Muscle of leg (tissue), 11 donors: ENCODE measurements around the gene ANP32A. TPM values are rescaled to one million over a fixed set of nuclear protein-coding genes. Genes with fewer than 3 reads are reported as not detected.
A peak's percentile ranks its signal among the peaks of the same experiment; 100 is the strongest.

Experiments
- DNase-seq: peaks from one replicate; pipeline ENCODE4 v3.0.0; 2013
- H3K27ac ChIP-seq: one replicate; pipeline ENCODE4 v1.5.1; 2013; ENCODE audit warnings: mild to moderate bottlenecking, low read length, control low read depth
- H3K27me3 ChIP-seq: one replicate; pipeline ENCODE4 v1.6.1; 2013; ENCODE audit warnings: low read length; ENCODE audit not compliant: control insufficient read depth, insufficient read depth
- H3K36me3 ChIP-seq: one replicate; pipeline ENCODE4 v1.6.1; 2013; ENCODE audit warnings: low read length; ENCODE audit not compliant: control insufficient read depth, insufficient read depth
- H3K4me1 ChIP-seq: one replicate; pipeline ENCODE4 v1.6.1; 2013; ENCODE audit warnings: low read length; ENCODE audit not compliant: control insufficient read depth, insufficient read depth
- H3K4me3 ChIP-seq: one replicate; pipeline ENCODE4 v1.5.1; 2013; ENCODE audit warnings: low read length, control low read depth
- H3K9me3 ChIP-seq: replicated peaks from 2 replicates; pipeline ENCODE4 v1.6.1; 2013; ENCODE audit warnings: low read depth, low read length; ENCODE audit not compliant: control insufficient read depth
- whole genome bisulfite sequencing: methylation state at CpG from one replicate; pipeline ENCODE4 v1.1.5; 2013; ENCODE audit warnings: missing lambda C conversion rate; ENCODE audit not compliant: insufficient coverage; 5-methylcytosine and 5-hydroxymethylcytosine counted together
- polyA plus RNA-seq, 8 donors: library from polyadenylated mRNA; unstranded; fragments of 120-200 nt; gene quantifications; one replicate each; pipeline versions ENCODE4 v1.2.1 to v1.2.3, GENCODE V29; 2013; ENCODE audit warnings: inconsistent platforms in 1 of 8, low replicate concordance in 1 of 8; ENCODE audit not compliant: insufficient read length in 8 of 8, insufficient read depth in 1 of 8
- total RNA-seq: library from RNA; stranded (reverse); fragments of 120-200 nt; gene quantifications from one replicate; pipeline ENCODE4 v1.2.4, GENCODE V29; 2013

ANP32A gene
- total and polyA plus RNA-seq, 9 donors, result 64.1 to 213 (median 177) TPM

DNA sequence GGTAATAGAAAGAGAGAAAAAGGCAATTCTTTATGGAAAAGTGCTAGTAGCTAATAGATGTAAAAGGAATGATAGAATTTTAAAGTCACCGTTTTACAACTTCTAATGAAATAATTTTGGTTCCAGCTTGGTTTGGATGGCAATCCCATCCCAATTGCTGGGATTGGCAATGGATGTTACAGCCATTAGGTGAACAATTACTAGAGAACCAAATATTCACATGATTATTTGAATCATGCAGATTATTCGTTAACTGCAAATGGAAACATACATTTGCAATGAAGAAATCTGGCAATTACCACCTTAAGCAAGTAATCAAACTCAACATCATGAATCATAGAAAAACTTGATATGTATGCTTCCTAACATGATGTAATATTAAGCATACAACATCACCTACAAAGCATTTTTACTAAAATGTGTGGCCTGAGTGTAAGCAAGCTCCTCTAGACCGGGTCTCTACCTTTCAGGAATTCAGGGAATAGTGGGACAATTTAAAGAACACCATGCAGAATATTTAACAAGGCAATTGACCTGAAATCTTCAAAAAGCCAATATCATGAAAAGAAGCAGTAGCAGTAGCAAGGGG, 26.2 kb upstream of the ANP32A start:
- no peak overlapping the region for H3K27ac ChIP-seq
- no CpG with 5 or more reads among the region's 3 CpGs for WGBS
- no peaks in the 10 kb centered on the region for H3K9me3 ChIP-seq
- no peaks in the 10 kb centered on the region for H3K36me3 ChIP-seq
- no peak for DNase-seq
- no peak overlapping the region for H3K4me3 ChIP-seq
- peaks cover 16% of the 10 kb centered on the region for H3K27me3 ChIP-seq
- peaks cover 6% of the 10 kb centered on the region for H3K4me1 ChIP-seq

DNA sequence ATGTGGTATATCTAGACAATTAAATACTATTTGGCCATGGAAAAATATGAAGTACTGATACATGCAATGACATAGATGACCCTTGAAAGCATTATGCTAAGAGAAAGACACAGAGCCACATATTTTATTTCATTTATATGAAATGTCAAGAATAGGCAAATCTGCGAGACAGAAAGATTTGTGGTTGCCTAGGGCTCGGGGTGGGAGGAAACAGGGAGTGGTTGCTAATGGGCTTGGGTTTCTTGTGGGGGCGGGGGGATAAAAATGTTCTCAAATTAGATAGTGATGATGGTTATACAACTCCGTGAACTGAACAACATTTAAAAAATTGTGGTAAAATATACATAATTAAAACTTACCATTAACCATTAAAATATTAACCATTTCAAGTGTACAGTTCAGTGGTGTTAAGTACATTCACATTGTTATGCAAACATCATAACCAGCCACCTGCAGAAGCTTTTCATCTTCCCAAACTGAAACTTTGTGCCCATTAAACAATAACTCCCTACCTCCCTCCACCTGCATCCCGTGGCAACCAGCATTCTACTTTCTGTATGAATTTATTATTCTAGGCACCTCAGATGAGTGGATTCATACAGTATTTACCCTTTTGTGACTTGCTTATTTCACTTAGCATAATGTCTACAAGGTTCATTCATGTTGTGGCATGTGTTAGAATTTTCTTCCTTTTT, 24.3 kb upstream of the ANP32A start:
- Histone ChIP-seq H3K27me3 (peaks cover 17% of the 10 kb centered on the region), H3K4me1 (peaks cover 6% of the 10 kb centered on the region), H3K4me3 (no peak overlapping the region), H3K36me3 (no peaks in the 10 kb centered on the region), H3K9me3 (no peaks in the 10 kb centered on the region), H3K27ac (no peak overlapping the region)
- WGBS, result no CpG with 5 or more reads among the region's 5 CpGs
- DNase-seq, result no peak

DNA sequence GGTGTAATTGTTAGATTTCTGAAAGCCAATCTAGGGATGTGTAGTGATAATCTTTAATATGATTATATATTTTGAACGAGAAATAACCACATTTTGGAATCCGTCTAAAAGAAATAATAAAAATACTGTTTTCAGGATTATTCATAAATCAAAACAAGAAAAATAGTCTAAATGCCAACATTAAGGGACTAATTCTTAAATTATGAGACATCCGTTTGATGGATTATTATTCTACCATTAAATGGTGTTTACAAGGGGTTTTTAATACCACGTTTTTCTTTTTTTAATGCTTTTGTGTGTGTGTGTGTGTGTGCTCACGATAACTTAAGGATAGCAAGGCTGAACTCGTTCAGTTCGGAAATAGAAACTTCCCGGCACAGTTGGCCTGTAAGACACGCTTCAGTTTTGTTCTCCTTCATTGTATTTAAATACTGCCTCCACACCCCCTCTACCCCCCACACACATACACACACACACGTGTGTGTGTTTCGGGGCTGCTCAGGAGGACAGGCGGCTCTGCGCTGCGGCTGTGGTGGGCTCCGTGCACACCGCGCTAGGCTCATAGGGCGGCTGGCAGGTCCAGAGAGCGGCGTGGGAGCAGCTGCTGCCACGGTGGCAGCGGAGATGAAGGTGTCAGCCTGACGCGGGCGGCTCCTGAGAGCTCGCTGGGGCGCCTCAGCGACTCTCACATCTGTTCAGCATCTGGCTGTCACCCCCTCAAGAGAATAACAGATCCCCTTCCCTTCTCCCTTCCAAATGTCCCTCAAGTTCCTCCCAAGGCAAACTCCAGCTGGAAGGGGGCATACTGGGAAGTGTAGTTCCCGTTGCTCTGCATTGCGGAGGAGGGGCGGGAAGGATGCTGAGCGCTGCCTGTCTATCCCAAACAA, 23.0 kb upstream of the ANP32A start:
- peaks cover 6% of the 10 kb centered on the region for H3K4me1 ChIP-seq
- H3K9me3 ChIP-seq, result no peaks in the 10 kb centered on the region
- peaks cover 24% of the 10 kb centered on the region for H3K27me3 ChIP-seq
- DNase-seq, result peak; percentile 64
- 1% methylated on average over 14 of the region's 32 CpGs for WGBS
- no peak overlapping the region for H3K27ac ChIP-seq
- H3K4me3 ChIP-seq, result peak overlapping the region; percentile 53
- no peaks in the 10 kb centered on the region for H3K36me3 ChIP-seq

DNA sequence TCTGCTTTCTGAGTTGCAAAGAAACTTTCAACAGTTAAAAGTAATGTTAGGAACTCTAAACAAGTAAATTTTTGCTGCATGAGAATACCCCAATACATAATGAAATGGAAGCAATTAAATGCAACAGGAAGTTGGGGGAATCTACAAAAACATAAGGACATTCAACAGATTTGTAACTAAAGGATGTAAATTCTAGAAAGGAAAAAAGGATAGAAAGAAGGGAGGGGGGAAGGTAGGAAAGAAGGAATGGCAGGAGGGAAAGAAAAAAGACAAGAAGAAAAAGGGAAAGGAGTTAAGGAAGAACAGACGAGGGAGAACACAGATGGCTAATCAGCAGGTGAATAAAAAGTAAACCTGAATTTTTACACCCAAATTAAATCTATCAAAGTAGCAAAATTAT, 22.3 kb upstream of the ANP32A start:
- Histone ChIP-seq H3K4me1 (peaks cover 6% of the 10 kb centered on the region), H3K27me3 (peaks cover 26% of the 10 kb centered on the region), H3K27ac (no peak overlapping the region), H3K4me3 (no peak overlapping the region), H3K9me3 (no peaks in the 10 kb centered on the region), H3K36me3 (no peaks in the 10 kb centered on the region)
- DNase-seq, result no peak
- no CpG with 5 or more reads among the region's 1 CpG for WGBS

DNA sequence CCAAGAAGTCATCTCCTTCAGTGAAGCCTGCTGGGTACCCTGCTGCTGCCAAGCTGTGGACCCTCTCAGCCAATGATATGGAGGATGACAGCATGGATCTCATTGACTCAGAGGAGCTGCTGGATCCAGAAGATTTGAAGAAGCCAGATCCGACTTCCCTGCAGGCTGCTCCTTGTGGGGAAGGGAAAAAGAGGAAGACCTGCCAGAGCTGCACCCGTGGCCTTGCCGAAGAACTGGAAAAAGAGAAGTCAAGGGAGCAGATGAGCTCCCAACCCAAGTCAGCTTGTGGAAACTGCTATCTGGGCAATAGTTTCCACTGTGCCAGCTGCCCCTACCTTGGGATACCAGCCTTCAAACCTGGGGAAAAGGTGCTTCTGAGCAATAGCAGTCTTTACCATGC, 13.7 kb upstream of the ANP32A start:
- H3K4me1 ChIP-seq, result no peaks in the 10 kb centered on the region
- peak; percentile 57 for DNase-seq
- peaks cover 5% of the 10 kb centered on the region for H3K27me3 ChIP-seq
- WGBS, result 89% methylated on average over 3 of the region's 3 CpGs
- no peaks in the 10 kb centered on the region for H3K36me3 ChIP-seq
- peaks cover 5% of the 10 kb centered on the region for H3K9me3 ChIP-seq
- no peak overlapping the region for H3K27ac ChIP-seq
- no peak overlapping the region for H3K4me3 ChIP-seq

DNA sequence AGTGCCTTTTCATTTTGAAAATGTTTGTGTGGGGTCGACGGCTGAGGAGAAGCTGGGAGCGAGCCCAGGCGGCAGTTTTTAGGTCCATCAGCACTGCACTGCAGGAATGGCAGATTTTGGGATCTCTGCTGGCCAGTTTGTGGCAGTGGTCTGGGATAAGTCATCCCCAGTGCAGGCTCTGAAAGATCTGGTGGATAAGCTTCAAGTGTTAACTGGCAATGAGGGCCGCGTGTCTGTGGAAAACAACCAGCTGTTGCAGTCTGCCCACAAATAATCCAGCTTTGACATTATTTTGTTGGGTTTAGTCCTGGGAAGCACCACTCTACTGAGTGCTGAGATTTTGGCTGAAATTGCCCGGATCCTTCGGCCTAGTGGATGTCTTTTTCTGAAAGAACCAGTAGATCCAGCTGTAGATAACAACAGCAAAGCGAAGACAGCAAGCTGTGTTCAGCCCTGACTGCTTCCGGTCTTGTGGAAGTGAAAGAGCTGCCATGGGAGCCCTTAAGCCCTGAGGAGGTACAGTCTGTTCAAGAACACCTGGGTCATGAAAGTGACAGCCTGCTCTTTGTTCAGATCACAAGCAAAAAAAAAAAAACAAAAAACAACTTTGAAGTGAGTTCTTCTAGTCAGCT, 13.1 kb upstream of the ANP32A start:
- 62% methylated on average over 10 of the region's 10 CpGs for WGBS

DNA sequence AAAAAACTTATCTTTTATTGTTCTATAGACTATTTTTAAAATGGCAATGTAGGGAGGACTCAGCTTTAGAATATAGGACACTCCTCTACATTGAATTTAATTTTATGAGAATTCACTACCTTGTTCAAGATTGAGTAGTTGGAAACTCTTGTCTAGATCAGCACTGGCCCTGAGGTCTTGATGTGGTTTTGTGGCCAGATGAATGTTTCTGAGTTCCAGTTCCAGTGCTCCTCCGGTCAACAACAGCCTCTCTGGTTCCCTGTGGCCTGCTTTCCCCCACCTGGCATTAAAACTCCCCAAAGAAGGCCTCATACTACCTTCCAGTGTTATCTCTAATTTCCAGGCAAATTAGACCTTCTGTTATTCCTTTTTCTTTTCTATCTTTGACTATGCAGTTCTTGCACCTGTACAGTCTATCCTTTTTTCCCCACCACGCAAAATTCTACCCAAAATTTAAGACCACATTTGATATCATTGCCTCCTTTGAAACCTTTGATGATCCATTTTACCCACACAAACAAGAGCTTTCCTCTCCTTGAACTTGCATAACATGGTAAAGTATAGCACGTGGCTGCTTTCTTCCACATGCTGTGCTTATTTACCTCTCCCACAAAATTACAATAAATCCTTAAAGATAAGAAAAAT, 9.6 kb upstream of the ANP32A start:
- Histone ChIP-seq H3K27me3 (peaks cover 2% of the 10 kb centered on the region), H3K36me3 (no peaks in the 10 kb centered on the region), H3K4me3 (no peak overlapping the region), H3K4me1 (no peaks in the 10 kb centered on the region), H3K9me3 (no peaks in the 10 kb centered on the region), H3K27ac (no peak overlapping the region)
- 67% methylated on average over 1 of the region's 3 CpGs for WGBS
- no peak for DNase-seq

More for the DNA sequence above, 13.1 kb upstream of the ANP32A start:
- no peak overlapping the region for H3K27ac ChIP-seq
- no peak for DNase-seq
- no peaks in the 10 kb centered on the region for H3K36me3 ChIP-seq
- no peaks in the 10 kb centered on the region for H3K4me1 ChIP-seq
- H3K27me3 ChIP-seq, result peaks cover 4% of the 10 kb centered on the region
- no peak overlapping the region for H3K4me3 ChIP-seq
- H3K9me3 ChIP-seq, result peaks cover 5% of the 10 kb centered on the region

DNA sequence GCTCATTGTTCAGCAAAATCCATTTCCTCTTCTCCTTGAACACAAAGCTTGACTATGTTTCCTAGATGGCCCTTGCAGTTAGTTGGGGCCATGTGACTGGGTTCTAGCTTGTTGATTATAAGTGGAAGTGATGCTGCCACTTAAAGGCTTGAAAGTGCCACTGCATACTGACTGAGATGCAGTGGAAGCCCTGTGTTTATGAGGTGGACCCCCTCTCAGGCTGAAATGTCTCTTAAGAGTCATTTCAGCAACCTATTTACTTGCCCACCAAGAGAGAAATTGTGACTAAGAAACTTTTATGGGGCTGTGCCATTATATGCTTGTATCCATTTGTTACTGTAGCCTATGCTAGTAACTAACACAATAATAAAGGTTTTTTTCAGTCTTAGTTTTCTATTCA, 8.4 kb upstream of the ANP32A start:
- Histone ChIP-seq H3K27me3 (peaks cover 2% of the 10 kb centered on the region), H3K36me3 (no peaks in the 10 kb centered on the region), H3K27ac (no peak overlapping the region), H3K4me1 (no peaks in the 10 kb centered on the region), H3K4me3 (no peak overlapping the region), H3K9me3 (no peaks in the 10 kb centered on the region)
- DNase-seq, result peak; percentile 57

DNA sequence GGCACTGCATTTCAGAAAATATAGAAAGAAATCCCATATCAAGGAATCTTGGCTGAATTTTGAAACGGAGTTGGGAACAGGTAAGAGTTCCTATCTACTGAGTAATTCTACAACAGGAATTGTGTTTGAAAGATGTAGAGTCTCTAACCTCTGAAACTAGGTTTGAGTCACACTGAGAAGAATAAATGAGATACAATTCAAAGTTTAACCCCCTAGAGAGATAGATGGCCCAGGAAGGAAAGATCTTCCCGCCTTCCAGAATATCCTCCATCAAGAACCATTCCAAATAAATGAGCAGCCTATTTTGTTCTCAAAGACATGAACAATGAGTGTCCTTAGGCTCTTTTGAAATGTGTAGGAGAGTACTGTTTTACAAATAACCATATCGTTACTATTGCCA, 2.9 kb upstream of the ANP32A start:
- Histone ChIP-seq H3K27ac (no peak overlapping the region), H3K27me3 (no peaks in the 10 kb centered on the region), H3K36me3 (no peaks in the 10 kb centered on the region), H3K4me3 (no peak overlapping the region), H3K9me3 (no peaks in the 10 kb centered on the region), H3K4me1 (no peaks in the 10 kb centered on the region)
- no CpG with 5 or more reads among the region's 3 CpGs for WGBS
- DNase-seq, result no peak
